Measurements from ENCODE around the gene IQSEC3.
"Not testable (repeated sequence)": the region's sequence is repeated elsewhere in the genome, so short reads cannot be mapped to it uniquely, and the experiment has no call there.

GRCh38 chr12:52902-53734 lies 13.4 kb upstream of the IQSEC3 start:
- TF ChIP-seq CTCF (IDR thresholded peaks at IDR 0.05; ENCODE audit: borderline replicate concordance, extremely low read depth, low read length, poor library complexity, severe bottlenecking); EZH2 (IDR thresholded peaks at IDR 0.05; ENCODE audit: borderline replicate concordance, low read depth, low read length, severe bottlenecking): not testable (repeated sequence)

All from DND-41 (cell line).